MM.1S (cell line): ENCODE results near the gene DSPP.

Source experiments
- DNase-seq: peaks from one replicate; pipeline ENCODE4 v3.0.0-alpha.2; 2015
- H2AFZ ChIP-seq: fragments of 300-600 bp; sonication (generic); 2 replicates; pipeline ENCODE4 v1.6.0; 2016; ENCODE audit warnings: antibody characterized with exemption, low read length
- H3F3A ChIP-seq: fragments of 300-600 bp; sonication (generic); 2 replicates; pipeline ENCODE4 v1.6.1; 2016; ENCODE audit warnings: mild to moderate bottlenecking, antibody characterized with exemption, low read length, moderate library complexity, mixed read lengths; ENCODE audit not compliant: insufficient read depth
- H3K27ac ChIP-seq: fragments of 300-600 bp; sonication (generic); 2 replicates; pipeline ENCODE4 v1.5.1; 2016; ENCODE audit warnings: mild to moderate bottlenecking, low read length
- H3K27me3 ChIP-seq: fragments of 300-600 bp; sonication (generic); replicated peaks from 2 replicates; pipeline ENCODE4 v1.6.0; 2016; ENCODE audit warnings: low read length; ENCODE audit not compliant: insufficient read depth
- H3K36me3 ChIP-seq: fragments of 300-600 bp; sonication (generic); replicated peaks from 2 replicates; pipeline ENCODE4 v1.6.1; 2016; ENCODE audit warnings: mild to moderate bottlenecking, low read length, mixed read lengths; ENCODE audit not compliant: insufficient read depth
- H3K4me1 ChIP-seq: fragments of 300-600 bp; sonication (generic); 2 replicates; pipeline ENCODE4 v1.6.1; 2016; ENCODE audit warnings: low read length, mixed read lengths
- H3K4me2 ChIP-seq: fragments of 300-600 bp; sonication (generic); 2 replicates; pipeline ENCODE4 v1.6.0; 2016; ENCODE audit warnings: low read depth, low read length
- H3K4me3 ChIP-seq: fragments of 300-600 bp; sonication (generic); 2 replicates; pipeline ENCODE4 v1.5.1; 2016; ENCODE audit warnings: low read length, mixed read lengths
- H3K79me2 ChIP-seq: fragments of 300-600 bp; sonication (generic); 2 replicates; pipeline ENCODE4 v1.6.1; 2016; ENCODE audit warnings: mixed run types, low read length, mixed read lengths
- H3K9ac ChIP-seq: fragments of 300-600 bp; sonication (generic); 2 replicates; pipeline ENCODE4 v1.6.1; 2016; ENCODE audit warnings: low read length, mixed read lengths
- H3K9me2 ChIP-seq: fragments of 300-600 bp; sonication (generic); replicated peaks from 2 replicates; pipeline ENCODE4 v1.6.1; 2016; ENCODE audit warnings: mild to moderate bottlenecking, low read length, mixed read lengths; ENCODE audit not compliant: insufficient read depth
- H3K9me3 ChIP-seq: fragments of 300-600 bp; sonication (generic); replicated peaks from 2 replicates; pipeline ENCODE4 v1.6.1; 2016; ENCODE audit warnings: mild to moderate bottlenecking, low read length, mixed read lengths; ENCODE audit not compliant: insufficient read depth
- H4K20me1 ChIP-seq: fragments of 300-600 bp; sonication (generic); 2 replicates; pipeline ENCODE4 v1.6.1; 2016; ENCODE audit warnings: mild to moderate bottlenecking, low read length, moderate library complexity, mixed read lengths; ENCODE audit not compliant: insufficient read depth
- CTCF ChIP-seq: fragments of 300-600 bp; sonication (generic); IDR thresholded peaks from 2 replicates; pipeline ENCODE4 v1.5.1; 2016; ENCODE audit warnings: antibody characterized with exemption, low read length, mixed read lengths
- EZH2 ChIP-seq: fragments of 300-600 bp; sonication (generic); optimal IDR thresholded peaks from 2 replicates; pipeline ENCODE3; 2017; ENCODE audit warnings: low read depth, mild to moderate bottlenecking, antibody characterized with exemption, low read length, mixed read lengths
- EZH2phosphoT487 ChIP-seq: fragments of 300-600 bp; sonication (generic); IDR thresholded peaks from 2 replicates; pipeline ENCODE4 v1.6.1; 2018; ENCODE audit warnings: antibody characterized with exemption, low read length

Gene DSPP

GRCh38 chr4:87584222-87584908 lies 24.0 kb upstream of the DSPP start:
- Histone ChIP-seq H3K9me3 (no peaks in the 10 kb centered on the region), H3K9me2 (no peaks in the 10 kb centered on the region), H3K4me2 (no peak overlapping the region), H3F3A (no peaks in the 10 kb centered on the region), H3K9ac (no peak overlapping the region), H4K20me1 (no peaks in the 10 kb centered on the region), H3K36me3 (no peaks in the 10 kb centered on the region), H3K27ac (no peak overlapping the region), H2AFZ (no peak overlapping the region), H3K79me2 (no peaks in the 10 kb centered on the region), H3K27me3 (no peaks in the 10 kb centered on the region), H3K4me3 (no peak overlapping the region), H3K4me1 (no peaks in the 10 kb centered on the region)
- DNase-seq, result no peak
- no peak for TF ChIP-seq CTCF
- TF ChIP-seq EZH2phosphoT487, result no peak
- TF ChIP-seq EZH2, result no peak

GRCh38 chr4:87589531-87589930 lies 18.8 kb upstream of the DSPP start:
- H3K4me2 ChIP-seq, result no peak overlapping the region
- H4K20me1 ChIP-seq, result no peaks in the 10 kb centered on the region
- H3K9ac ChIP-seq, result no peak overlapping the region
- TF ChIP-seq EZH2 (no peak), EZH2phosphoT487 (no peak)
- no peak overlapping the region for H3K27ac ChIP-seq
- no peaks in the 10 kb centered on the region for H3K9me2 ChIP-seq
- H3K4me1 ChIP-seq, result no peaks in the 10 kb centered on the region
- no peak overlapping the region for H2AFZ ChIP-seq
- no peak overlapping the region for H3K4me3 ChIP-seq
- no peaks in the 10 kb centered on the region for H3K36me3 ChIP-seq
- H3F3A ChIP-seq, result no peaks in the 10 kb centered on the region
- no peaks in the 10 kb centered on the region for H3K27me3 ChIP-seq
- no peaks in the 10 kb centered on the region for H3K79me2 ChIP-seq
- DNase-seq, result peak; percentile 31
- H3K9me3 ChIP-seq, result no peaks in the 10 kb centered on the region

- Histone ChIP-seq H3K27ac (no peak overlapping the region), H2AFZ (no peak overlapping the region), H4K20me1 (no peaks in the 10 kb centered on the region), H3K79me2 (no peaks in the 10 kb centered on the region), H3K9ac (no peak overlapping the region), H3K27me3 (no peaks in the 10 kb centered on the region), H3K9me2 (no peaks in the 10 kb centered on the region), H3K4me1 (no peaks in the 10 kb centered on the region), H3F3A (no peaks in the 10 kb centered on the region), H3K4me3 (no peak overlapping the region), H3K9me3 (no peaks in the 10 kb centered on the region), H3K4me2 (no peak overlapping the region), H3K36me3 (no peaks in the 10 kb centered on the region)
- no peak for TF ChIP-seq CTCF
- no peak for TF ChIP-seq EZH2phosphoT487
- no peak for TF ChIP-seq EZH2
- DNase-seq, result no peak
Measured at GRCh38 chr4:87592124-87592523, 16.2 kb upstream of the DSPP start.

GRCh38 chr4:87601361-87601760 lies 7.0 kb upstream of the DSPP start:
- Histone ChIP-seq H3K27me3 (no peaks in the 10 kb centered on the region), H3K9me2 (no peaks in the 10 kb centered on the region), H3K9me3 (no peaks in the 10 kb centered on the region), H3K36me3 (no peaks in the 10 kb centered on the region), H3K4me3 (no peak overlapping the region), H3F3A (no peaks in the 10 kb centered on the region), H3K4me2 (no peak overlapping the region), H3K9ac (no peak overlapping the region), H4K20me1 (no peaks in the 10 kb centered on the region), H3K79me2 (no peaks in the 10 kb centered on the region), H3K27ac (no peak overlapping the region), H3K4me1 (no peaks in the 10 kb centered on the region), H2AFZ (no peak overlapping the region)
- TF ChIP-seq EZH2 (no peak), EZH2phosphoT487 (no peak), CTCF (no peak)
- no peak for DNase-seq
